CD4-positive, alpha-beta T cell treated with Interleukin-15 for 4 hours (primary cell): ENCODE data around the gene SERTM1.

Experiments
- DNase-seq: peaks from one replicate; pipeline ENCODE4 v3.0.0-alpha.2; 2020; ENCODE audit warnings: low spot score

Gene SERTM1

DNA sequence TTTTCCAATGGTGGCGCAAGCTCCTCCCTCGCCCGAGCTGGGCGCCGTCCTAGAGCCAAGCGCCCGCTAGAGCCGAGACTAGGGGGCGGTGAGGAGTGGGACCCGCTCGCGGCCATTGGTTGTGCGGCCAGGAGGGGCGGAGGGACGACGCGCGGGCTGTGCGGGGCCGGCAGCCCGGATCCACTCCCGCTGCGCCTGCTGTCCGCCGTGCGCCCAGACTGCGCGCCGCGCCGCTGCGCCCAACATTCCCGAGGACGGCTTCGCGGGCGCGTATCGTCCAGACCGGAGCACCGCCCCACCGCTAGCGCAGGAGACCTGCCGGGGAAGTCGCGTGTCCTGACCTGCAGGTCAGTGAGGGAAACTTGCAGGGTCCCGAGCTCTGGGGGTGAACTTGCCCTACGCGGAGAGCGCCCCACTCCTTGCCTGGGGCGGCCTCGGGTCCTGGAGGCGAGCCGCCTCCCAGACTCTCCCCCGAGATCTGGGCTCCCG lies at the start of gene SERTM1:
Gene SERTM1, plus strand, starts transcription at position 183 of the 489 bp plus-strand sequence. CDS start 21,059 bp downstream, outside the sequence.
- no peak for DNase-seq

DNA sequence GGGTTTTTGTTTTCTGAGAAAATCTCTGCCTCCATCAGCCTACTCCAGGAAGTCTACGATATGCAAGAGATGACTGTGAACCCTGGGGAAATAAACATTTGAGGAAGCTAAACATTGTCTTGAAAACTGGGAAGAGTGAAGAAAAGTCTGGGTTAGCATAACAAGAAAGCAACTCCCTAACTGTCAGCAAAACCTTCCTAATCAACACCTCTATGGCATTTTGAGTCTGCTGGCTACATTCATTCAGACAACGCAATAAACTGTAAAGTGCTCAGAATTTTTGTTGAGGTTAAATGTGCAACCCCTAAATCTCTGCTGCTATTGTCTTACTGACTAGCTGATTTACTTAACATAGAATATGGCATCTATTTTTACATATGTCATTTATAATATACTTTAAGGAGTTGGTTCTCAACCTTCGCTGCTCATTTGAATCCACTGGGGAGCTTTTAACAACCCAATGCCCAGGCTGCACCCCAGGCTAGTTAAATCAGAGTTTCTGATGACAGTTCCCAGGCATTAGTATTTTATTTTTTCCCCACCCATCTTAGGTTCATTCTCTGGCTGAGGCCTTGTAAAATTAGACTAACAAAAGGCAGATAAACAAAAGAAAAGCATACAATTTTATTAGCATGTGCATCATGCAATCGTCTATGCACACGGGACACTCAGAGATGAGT lies 45.3 kb upstream of the SERTM1 start:
- DNase-seq, result no peak

DNA sequence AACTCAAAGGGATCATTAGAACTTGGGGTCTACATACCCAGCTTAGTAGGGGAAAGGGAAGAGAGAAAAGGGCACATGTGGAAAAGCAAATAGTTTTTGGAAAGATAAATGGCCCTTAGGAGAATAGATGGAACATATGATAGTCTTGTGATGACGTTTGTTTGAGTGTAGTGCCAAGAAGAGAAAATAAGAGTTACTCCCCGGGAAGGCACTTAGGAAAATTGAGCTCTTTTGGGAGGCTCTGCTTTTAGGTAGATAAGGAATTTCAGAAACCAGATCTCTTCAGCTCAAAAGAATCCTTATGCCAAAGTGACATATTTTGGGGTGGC lies 44.8 kb upstream of the SERTM1 start:
- no peak for DNase-seq

DNA sequence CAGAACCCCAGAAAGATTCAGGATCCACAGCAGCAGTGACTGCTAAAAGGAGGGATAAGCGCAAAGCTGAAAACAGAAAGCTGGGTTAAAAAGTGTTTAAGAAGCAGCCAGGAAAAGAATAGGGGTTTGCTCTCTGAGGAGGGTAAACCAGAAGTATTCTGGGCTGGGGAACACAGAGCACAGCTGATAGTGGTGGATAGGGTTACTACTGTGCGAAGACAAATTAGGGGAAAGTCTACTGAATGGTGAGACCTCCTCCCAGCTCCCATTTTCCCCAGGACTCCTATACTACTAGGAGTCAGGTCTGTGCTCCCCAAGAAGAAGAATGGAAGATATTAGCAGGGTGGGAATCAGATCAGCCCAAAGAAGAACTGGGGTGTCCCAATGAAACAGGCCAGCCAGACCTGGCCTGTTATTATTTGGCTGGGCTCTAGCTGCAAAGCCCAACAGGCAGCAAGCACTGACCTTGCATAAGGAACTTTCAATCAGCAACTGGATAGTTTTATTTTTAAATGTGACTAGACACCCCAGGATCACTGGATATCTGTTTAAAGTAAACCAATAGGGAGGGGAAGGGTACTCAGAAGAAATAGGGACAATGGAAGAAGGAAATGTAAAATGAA lies 43.5 kb upstream of the SERTM1 start:
- no peak for DNase-seq

DNA sequence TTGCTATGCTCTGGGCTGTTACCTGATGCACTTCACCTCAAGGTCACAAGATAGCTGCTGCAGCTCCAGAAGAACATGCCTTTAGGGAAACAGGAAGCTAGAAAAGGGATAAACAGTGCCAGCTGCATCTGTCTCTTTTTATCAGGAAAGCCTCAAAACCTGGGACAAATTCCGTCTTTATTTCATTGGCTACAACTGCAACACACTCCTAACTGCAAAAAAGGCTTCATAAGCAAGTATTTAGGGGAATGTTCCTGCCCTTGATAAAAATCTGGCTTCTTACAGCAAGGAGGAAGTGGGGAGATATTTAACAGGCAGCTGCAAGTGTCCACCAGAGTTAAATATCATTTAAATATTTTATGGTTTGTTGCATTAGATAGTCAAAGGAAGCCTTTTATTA lies 34.2 kb upstream of the SERTM1 start:
- no peak for DNase-seq

DNA sequence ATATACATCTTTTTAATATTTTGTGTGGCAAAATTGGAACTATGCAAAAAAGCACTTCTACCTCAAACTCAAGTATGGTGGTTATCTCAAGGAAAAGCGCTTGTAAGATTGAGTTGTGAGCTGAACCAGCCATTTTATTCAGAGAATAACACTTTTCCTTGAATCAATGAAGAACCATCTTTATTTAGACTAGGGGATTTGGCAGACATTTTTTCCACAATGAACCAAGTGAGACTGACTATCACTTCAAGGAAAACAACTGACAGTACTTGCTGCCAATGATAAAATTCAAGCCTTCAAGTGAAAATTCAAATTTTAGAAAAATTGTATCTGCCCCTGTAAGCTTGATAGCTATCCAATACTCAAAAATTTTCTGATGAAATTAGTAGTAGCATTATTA lies 23.2 kb upstream of the SERTM1 start:
- DNase-seq, result no peak

DNA sequence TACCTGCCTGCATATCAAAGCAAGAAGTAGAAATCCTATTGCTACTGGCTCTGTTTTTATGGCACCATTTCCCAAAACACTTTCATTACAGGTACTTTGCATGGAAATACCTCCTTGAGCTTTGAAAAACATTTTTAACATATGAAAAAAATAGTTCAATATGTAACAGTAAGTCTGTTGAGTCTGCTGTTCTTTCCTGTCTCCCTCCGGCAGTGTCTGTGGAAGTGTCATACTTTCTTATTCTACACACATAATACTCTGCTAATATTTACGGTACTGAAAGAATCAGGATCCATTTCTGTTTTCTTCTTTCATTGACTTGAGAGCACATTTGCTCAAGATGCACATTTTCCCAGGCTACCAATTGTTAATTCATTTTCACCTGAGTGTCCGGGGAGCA lies 8.2 kb upstream of the SERTM1 start:
- no peak for DNase-seq

DNA sequence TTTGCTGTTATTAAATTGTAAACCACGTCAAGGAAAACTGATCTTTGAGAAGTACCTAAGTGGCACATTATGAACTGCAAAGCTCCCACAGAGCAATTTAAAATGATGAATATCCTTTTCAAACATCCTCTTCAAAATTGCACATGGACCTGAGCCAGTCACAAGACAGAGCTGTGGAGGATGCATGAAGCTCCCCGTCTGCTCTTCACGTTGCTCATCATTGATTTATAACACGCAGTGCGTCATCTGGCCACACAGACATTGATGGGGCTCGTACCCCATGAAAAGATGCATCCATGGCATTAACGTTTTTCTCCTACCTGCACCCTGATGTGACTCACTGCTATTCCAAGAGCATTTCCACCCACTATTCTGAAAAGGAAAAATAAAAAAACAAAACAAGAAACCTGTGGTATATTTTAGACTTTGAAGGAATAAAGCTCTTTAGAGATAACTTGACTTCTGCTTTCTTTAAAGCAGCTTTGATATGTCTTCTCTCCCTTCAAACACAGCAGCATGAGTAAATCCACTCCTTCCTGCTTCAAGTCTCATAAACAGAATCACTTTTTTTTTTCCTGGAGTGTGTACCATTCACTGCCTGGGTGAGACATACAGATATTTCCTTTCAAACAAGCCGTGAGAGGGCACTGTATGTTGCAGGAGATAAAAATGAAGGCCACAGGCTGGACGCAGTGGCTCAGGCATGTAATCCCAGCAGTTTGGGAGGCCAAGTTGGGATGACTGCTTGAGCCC lies 7.2 kb upstream of the SERTM1 start:
- DNase-seq, result no peak

DNA sequence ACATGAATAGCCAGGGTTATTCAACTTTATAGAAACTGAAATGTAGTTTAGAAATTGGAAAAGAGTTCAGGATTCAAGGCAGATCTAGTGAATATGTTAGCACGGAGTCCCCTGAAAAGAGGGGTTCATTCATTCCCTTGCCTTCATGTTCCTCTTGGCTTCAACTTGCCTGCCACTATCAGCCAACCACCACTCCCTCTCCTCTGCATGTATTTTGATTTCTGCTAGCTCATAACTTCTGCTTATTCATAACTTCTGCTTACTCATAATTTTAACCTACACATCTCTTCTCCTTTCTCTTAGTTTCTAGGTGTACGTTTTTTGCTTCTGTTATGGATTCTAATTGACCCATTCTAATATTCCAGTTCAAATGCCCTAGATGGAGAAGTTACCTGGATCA lies 5.5 kb upstream of the SERTM1 start:
- DNase-seq, result no peak

DNA sequence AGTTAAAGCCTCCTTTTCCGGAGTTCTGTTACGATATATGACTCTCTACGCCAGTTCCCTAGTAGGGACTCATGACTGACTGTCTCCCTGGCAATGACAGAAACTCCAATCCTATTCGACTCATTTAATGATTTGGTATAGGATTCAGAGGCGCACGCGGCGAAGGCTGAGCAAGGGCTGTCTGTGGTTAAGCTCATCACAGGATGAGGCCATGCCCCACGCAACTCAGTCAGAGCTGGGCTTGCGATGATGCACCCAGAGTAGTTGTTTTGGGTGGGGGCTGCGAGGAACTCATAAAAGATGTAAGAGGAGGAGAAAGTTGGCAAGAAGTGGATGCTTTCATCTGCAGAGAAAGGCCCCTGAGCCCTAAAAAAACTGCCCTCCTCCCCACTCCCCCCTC lies 468 bp upstream of the SERTM1 start:
- DNase-seq, result no peak

DNA sequence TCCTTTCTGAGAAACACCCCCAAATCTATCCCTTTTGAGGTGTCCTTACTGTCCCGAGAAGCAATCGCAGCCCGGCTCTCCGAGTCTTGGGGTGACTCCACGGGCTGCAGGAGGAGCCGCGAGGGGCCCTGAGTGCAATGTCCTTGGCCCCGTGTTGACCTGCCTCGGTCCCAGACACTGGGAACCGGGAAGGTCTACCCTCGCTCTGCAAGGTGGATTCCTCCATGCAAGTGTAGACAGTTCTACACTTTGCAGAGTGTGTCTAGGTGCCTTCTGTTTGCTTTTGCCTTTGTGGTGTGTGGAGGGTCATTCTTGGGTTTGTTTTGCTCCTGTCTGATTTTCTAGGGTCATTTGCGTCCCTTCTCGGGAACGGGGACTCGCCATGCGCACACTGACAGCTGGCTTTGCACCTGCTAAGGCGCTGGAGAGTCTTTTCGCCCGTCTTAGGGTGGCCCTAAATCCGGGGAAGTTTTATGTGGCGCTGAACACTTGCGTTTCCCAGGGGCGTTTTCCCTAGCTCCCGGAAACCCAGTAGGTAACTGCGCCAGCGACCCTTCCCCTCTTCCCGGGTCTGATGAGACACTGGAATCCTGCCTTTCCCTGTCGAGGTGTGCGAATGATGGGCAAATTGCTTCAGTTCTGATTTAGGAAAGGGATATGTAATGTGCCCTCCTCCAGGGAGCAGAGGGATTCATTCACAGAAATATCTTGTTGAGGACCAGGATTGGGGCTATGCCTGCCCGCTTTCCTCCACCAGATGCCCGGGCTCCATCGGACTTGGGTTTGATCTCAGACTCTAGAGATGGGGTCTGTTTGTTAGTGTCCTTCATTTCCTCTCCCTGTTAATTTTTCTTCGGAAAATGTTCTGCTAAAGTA lies 755 bp downstream of the SERTM1 start:
- no peak for DNase-seq

DNA sequence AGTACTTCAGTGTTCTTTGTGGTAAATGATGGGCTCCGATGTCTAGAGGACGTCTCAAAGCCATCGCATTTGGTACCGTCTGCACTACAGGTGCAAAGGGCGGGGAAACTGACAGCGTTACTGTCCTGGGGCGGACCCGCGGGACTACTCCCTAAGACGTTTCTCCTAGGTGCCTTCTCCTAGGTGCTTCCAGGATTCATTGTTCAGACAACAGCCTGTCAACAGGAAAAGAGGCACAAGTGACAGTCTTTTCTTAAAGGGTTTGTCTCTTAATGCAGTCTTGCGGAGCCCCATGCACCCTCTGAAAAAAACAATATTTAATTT lies 1.4 kb downstream of the SERTM1 start:
- DNase-seq, result no peak

DNA sequence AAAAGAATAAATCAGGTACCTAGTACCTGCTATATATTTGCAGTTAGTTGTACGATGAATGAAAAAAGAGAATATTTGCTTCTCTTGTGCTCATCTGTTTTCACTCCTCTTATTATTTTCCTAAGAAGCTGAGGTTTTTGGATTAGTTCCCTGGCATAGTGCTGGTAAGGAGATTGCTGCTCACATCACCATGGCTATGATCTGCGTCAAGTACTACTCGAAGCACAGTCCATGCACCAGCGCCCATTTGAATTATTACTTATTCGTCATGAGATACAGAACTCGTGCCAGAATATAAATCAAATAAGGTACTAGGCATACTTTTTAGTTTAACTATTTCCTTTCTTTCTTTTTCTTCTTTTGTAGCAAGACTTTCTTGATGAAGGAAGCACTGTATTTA lies 7.1 kb downstream of the SERTM1 start:
- DNase-seq, result no peak

DNA sequence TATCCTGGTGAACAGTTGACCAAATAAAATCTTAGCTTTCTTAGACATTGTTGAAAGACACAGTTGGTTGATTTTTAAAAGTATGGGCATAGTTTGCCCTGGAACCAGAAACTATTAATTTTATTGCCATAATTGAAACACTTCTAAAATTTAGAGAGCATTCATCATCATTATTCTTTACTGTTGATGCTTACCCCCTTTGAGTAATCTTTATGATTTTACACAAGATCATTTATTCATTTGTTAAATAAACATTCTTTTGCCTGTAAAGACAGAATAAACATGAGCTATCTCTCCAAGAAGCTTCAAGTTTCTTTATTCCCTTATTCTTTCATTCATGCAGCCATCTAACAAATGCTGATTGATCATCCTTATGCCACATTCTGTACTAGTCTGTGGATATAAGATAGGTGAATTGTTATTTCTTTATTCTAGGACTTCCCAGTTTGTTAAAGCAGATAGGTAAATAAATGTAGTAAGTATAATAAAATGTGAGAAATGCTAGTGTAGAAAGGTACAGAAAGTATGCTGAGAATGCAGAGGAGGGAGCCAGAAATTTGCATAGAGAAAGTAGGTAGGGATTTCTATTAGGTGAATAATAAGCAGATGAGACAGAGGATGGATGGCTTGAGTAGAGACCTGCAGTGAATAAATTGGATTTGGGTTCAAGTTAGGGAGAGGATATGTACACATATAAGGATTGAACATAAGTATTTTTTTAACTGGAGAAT lies 8.2 kb downstream of the SERTM1 start:
- DNase-seq, result no peak

DNA sequence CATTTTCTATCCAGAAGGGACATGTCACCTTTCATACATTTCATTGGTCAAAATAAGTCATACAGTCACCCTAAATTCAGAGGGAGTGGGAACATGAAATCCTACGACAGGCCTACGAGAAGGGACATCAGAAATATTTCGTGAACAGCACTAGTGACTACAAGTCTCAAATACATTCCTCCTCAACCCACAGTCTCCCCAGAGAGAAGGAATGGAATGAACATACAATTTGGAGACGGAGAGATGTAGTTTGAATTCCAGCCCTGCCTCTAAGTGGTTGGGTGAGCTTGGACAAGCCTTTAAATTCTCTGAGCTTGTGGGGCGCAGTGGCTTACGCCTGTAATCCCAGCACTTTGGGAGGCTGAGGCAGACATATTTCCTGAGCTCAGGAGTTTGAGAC lies 9.9 kb downstream of the SERTM1 start:
- no peak for DNase-seq

DNA sequence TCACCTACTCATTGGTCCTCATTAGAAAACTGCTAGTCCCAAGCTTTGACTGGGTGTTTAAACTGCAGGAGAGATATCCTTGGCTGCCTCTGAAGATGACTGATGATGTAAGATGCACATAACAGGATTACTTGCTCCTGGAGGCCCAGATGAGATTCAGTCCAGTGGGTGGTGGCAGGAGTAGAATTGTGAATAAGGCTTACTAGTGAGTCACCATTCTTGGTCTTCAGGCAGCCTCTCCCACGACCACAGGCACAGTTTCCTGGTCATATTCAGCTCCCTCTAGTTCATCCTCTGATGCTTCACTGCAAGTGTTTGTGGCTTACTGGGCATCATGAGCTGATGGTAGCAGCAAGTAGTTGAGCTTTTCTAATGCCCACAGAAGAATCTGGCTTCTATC lies 12.1 kb downstream of the SERTM1 start:
- no peak for DNase-seq

DNA sequence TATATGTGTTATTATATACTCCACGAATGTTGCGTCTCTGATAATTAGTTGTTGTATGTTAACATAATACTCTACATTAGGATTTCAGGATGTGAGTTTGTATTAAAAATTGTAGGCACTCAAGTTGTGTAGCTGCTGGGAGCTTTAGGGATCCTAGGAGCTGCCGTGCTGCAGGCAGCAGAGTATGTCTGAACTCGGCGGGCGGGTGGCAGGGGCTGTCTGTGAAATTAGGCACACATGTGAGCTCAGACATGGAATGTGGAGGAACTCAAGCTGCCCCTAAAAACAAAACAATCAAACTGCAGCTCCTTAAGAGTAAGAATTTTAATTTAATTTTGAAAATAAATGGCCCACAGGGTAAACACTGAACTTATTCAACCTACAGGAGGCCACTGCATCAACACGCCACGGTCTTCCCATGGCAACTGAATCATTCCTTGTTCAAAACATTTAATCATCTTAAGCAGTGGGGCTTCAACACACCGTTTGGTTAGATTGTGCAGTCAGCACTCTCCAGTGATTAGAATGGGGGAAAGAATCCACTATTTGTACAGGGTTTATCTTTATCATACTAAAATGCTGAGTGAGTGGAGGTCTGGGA lies 22.7 kb downstream of the SERTM1 start:
- DNase-seq, result no peak

DNA sequence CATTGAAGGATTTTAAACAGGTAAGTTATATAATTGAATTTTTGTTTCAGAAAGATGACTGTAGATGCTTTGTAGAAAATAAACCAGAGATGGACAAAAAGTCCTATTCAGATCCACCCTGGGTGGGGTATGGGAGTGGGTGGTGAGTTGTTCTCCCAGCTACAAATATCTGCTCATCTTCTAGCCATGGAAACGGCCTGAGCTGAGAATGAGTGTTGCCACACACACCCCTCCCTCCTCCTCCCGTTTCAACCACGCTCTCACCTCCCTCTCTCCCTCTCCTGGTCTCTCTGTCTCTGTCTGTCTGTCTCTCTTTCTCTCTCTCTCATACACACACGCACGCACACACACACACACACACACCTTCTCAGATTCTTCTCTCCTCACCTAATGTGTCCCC lies 26.4 kb downstream of the SERTM1 start:
- no peak for DNase-seq

DNA sequence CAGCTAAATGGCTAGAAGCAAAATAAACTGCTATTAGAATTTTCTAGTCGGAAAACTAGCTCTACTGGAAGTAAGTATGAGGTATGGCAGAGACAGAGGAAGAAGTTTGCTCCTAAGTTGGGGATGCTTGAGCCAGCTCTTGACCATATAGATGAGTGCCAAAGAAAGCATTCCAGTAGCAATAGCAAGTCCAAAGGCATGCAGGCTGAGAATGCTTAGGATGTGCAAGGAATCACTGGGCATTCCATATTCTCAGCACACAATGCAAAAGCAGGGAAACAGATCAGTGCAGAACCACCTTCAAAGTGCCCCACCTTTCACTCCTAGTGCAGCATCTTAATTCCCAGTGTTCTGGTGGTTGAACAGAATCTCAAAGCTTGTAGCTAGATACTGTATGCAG lies 32.9 kb downstream of the SERTM1 start:
- DNase-seq, result no peak

DNA sequence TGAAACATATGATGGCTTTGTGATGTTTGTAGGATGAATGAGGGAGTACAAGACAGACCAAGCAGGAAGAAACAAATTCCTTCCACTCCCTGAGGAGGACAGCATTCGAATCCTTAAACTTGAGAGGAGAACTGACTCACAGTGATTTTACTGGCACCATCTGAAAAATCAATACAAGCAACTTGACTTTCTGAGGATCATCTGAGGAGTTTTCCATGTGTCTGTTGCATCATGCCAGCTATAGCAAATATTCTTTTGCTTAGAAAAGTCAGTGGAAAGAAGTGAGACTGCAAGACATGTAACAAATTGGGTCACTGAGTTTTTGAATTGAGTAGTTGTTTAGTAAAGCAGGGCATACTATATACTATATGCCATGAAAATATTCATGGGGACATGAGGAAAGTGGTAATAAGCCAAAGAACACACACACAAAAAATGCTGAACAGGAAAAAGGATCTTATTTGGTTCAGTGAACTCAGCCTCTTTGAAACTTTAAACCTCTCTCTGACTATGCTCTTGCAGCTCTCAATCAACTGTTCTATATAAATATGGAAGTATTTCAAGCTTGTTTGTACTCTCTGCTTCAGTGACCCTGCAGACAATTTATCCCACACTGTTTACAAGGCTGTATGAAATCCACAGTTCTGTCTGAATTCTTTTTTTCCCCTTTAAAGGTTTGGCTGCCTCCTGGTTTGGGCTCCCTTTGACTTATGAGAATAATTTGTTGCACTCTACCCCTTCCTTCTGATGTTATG lies 35.5 kb downstream of the SERTM1 start:
- no peak for DNase-seq

DNA sequence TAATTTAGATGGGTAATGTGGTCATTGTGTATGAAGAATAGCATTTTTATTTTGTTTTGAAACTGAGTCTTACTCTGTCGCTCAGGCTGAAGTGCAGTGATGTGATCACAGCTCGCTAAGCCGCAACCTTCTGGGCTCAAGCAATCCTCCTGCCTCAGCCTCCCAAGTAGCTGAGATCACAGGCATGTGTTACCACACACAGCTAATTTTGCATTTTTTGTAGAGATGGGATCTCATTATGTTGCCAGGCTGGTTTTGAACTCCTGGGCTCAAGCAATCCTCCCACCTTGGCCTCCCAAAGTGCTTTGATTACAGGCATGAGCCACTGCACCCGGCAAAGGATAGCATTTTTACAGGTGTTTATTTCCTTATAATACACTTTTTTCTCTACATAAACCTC lies 36.6 kb downstream of the SERTM1 start:
- no peak for DNase-seq
